GM12864 (cell line): ENCODE measurements around the gene WDFY2.

Source experiments
- DNase-seq: peaks from one replicate; pipeline ENCODE4 v3.0.0-alpha.2; 2011; ENCODE audit warnings: low read depth
- H3K4me3 ChIP-seq: 2 replicates; pipeline ENCODE4 v1.5.1; 2011; ENCODE audit warnings: mild to moderate bottlenecking, low read depth, low read length, control low read depth
- TF ChIP-seq, protein P1 (sequence below): IDR thresholded peaks from 2 replicates; pipeline ENCODE4 v1.5.1; 2011; ENCODE audit warnings: low read depth, mild to moderate bottlenecking, moderate library complexity, low read length, control low read depth, inconsistent platforms; ENCODE audit errors: missing control alignments

Gene WDFY2

DNA sequence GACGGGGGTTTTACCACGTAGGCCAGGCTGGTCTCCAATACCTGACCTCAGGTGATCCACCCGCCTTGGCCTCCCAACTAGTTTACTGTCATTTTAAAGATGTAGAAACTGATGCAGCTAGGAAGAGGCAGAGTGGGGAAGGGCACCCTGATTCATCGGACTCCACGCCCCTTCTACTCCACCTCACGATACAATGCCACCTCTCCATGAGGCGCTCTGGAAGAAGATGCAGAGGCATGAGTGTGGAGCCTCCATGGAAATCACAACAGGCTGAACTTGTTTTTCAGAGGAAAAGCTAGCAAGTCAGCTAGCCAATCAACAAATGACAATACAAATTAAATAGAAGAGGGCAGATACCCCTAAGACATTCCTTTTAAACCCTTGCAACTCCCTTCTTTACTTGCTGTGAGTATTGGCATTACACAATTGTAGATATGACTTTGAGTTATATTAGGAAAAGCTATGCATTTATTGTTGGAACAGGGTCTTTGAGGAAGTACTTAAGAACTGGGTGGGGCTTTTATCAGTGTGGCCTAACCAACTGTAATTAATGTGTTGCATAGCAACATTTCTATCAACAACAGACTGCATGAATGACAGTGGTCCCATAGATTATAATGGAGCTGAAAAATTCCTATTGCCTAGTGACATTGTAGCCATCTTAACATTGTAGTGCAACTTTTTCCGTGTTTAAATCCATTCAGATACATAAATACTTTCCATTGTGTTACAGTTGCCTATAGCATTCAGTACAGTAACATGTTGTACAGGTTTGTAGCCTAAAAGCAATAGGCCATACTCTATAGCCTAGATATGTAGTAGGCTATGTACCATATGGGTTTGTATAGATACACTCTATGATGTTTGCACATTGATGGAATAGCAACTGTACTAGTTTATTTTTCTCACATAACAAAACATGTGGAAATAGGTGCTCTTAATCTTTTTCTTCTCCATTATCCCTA, 17.6 kb downstream of the WDFY2 start:
- H3K4me3 ChIP-seq: no peak overlapping the region
- DNase-seq: no peak
- TF ChIP-seq, protein P1, sequence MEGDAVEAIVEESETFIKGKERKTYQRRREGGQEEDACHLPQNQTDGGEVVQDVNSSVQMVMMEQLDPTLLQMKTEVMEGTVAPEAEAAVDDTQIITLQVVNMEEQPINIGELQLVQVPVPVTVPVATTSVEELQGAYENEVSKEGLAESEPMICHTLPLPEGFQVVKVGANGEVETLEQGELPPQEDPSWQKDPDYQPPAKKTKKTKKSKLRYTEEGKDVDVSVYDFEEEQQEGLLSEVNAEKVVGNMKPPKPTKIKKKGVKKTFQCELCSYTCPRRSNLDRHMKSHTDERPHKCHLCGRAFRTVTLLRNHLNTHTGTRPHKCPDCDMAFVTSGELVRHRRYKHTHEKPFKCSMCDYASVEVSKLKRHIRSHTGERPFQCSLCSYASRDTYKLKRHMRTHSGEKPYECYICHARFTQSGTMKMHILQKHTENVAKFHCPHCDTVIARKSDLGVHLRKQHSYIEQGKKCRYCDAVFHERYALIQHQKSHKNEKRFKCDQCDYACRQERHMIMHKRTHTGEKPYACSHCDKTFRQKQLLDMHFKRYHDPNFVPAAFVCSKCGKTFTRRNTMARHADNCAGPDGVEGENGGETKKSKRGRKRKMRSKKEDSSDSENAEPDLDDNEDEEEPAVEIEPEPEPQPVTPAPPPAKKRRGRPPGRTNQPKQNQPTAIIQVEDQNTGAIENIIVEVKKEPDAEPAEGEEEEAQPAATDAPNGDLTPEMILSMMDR: no peak

DNA sequence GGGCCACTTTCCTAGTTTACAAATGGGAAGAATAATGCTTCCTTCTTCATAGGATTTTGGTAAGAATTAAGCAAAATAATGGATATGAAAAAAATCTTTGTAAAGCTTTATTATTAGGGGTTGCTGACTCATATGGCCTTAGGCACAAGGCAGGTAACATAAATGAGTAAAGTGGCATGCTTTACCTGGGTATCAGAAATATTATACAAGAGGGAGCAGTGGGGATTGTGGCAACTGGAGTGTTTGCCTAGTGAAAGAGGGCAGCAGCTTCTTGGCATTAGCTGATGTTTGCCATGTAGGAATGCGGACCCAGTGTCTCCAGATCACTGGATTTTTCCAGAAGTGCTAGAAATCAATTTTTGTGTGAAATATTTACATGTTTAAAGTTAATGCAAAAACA, 19.5 kb downstream of the WDFY2 start:
- H3K4me3 ChIP-seq: no peak overlapping the region
- DNase-seq: no peak
- TF ChIP-seq, protein P1: no peak

DNA sequence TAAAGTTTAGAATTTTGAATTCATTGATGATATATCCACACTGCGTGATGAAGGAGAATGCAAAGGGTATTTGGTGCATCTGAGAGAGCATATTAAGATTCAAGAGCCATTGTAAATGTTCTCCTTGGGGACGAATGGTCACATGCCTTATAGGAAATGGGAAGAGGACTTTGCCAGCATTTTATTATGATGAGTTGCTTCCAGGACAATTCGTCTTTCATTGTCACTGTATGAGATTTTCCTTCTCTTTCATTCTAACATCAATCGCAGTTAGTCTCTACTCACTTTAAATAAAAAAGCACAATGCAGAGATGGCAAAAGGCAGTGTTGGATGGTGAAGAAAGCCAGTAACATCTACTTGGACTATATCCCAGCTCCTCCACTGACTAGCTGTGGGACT, 21.4 kb downstream of the WDFY2 start:
- no peak overlapping the region for H3K4me3 ChIP-seq
- TF ChIP-seq, protein P1: no peak
- no peak for DNase-seq

DNA sequence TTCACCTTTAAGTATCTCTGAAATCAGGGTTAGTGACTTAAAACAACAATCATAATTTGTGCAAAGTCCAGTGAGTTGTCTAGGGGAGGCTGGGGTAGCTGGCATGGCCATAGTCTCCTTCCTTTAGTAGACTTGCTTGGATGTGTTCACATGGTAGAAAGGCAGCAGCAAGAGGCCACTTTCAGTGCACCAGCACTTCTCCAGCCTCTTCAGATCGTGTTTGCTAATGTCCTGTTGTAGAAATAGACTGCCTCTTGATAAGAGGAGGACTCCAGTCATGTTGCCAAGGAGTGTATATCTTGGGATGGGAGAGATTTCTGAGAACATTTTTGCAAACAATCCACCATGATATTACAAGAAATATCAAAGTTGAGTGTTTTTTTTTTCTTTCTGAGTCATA, 22.9 kb downstream of the WDFY2 start:
- no peak overlapping the region for H3K4me3 ChIP-seq
- DNase-seq: no peak
- TF ChIP-seq, protein P1: no peak

DNA sequence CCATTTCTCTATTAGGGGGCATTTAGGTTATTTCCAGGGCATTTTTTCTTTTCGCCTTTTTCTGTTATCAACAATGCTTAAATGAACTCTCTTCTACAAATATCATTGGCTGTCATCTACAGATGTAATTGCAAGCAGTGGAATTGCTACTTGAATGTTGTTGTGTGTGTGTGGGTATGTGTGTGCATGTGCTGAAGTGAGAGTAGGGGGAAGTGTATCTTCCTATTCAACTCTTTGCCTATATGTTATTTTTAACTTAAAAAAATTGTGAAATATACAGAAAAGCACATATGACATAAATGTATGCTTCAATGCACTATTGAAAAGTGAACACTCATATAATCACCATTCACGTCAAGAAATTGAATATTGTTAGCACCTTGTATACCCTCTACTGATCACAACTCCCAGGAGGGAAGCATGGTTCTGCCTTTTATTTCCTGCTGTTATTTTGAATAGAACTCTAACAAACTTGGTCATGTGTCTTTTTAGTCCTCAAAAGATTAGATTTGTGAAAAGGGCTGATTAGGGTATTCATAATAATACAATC, 24.7 kb downstream of the WDFY2 start:
- TF ChIP-seq, protein P1: no peak
- DNase-seq: no peak
- no peak overlapping the region for H3K4me3 ChIP-seq

DNA sequence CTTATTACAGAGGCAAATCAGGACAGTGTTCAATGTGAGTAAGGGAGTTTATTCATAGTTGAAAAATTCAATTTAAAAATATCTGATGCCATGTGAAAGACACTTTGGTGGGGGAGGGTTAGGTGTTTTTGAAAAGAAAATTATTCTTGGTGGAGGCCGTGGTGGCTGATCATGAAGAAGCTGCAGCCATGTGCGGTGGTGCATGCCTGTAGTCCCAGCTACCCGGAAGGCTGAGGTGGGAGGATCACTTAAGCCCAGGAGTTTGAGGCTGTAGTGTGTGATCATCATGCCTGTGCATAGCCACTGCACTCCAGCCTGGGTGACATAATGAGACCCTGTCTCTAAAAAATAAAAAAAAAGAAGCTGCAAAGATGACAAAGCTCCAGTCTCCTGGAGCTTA, 28.6 kb downstream of the WDFY2 start:
- TF ChIP-seq, protein P1: no peak
- no peak for DNase-seq
- H3K4me3 ChIP-seq: no peak overlapping the region
